GM19351 (cell line): ENCODE results near the gene ASPDH.
"Not testable (repeated sequence)": the region's sequence is repeated elsewhere in the genome, so short reads cannot be mapped to it uniquely, and the experiment has no call there.

Source experiments
- ATAC-seq: cut with Tn5 transposase; IDR thresholded peaks from one replicate; pipeline ENCODE4 v1.9.1; 2021; ENCODE audit warnings: mild to moderate bottlenecking, moderate library complexity; ENCODE audit not compliant: unreplicated experiment

The ASPDH gene

GRCh38 chr19:50548191-50549058 lies 34.7 kb upstream of the ASPDH start:
- no peak for ATAC-seq

GRCh38 chr19:50547385-50548190 lies 33.9 kb upstream of the ASPDH start:
- ATAC-seq: no peak

GRCh38 chr19:50546527-50547221 lies 33.0 kb upstream of the ASPDH start:
- ATAC-seq: no peak

GRCh38 chr19:50542943-50543342 lies 29.2 kb upstream of the ASPDH start:
- ATAC-seq: no peak

- no peak for ATAC-seq
Measured at GRCh38 chr19:50537769-50538230, 24.1 kb upstream of the ASPDH start.

- ATAC-seq: no peak
Measured at GRCh38 chr19:50537306-50537685, 23.6 kb upstream of the ASPDH start.

- ATAC-seq: no peak
Measured at GRCh38 chr19:50536662-50537305, 23.1 kb upstream of the ASPDH start.

- no peak for ATAC-seq
Measured at GRCh38 chr19:50535672-50536187, 22.0 kb upstream of the ASPDH start.

GRCh38 chr19:50534478-50534877 lies 20.8 kb upstream of the ASPDH start:
- ATAC-seq: no peak

GRCh38 chr19:50532952-50533351 lies 19.2 kb upstream of the ASPDH start:
- no peak for ATAC-seq

- ATAC-seq: no peak
Measured at GRCh38 chr19:50531171-50531612, 17.5 kb upstream of the ASPDH start.

GRCh38 chr19:50528052-50528451 lies 14.3 kb upstream of the ASPDH start:
- not testable (repeated sequence) for ATAC-seq

GRCh38 chr19:50522881-50523280 lies 9.2 kb upstream of the ASPDH start:
- ATAC-seq: no peak

GRCh38 chr19:50520822-50521465 lies 7.2 kb upstream of the ASPDH start:
- no peak for ATAC-seq

GRCh38 chr19:50519006-50519575 lies 5.4 kb upstream of the ASPDH start:
- ATAC-seq: no peak

- ATAC-seq: no peak
Measured at GRCh38 chr19:50518091-50519005, 4.6 kb upstream of the ASPDH start.

- no peak for ATAC-seq
Measured at GRCh38 chr19:50517704-50518075, 4.0 kb upstream of the ASPDH start.

- no peak for ATAC-seq
Measured at GRCh38 chr19:50516964-50517703, 3.4 kb upstream of the ASPDH start.
